Body of pancreas (tissue), 4 donors: ENCODE measurements around the gene FAM136A.
"Not testable (repeated sequence)": the region's sequence is repeated elsewhere in the genome, so short reads cannot be mapped to it uniquely, and the experiment has no call there.

Experiments
- CTCF ChIP-seq, 7 experiments: fragments of 450-650 bp in 4 of 7; fragments of 200-600 bp in 3 of 7; sonication (generic) in 3 of 7; IDR thresholded peaks; one replicate each; pipeline ENCODE4 v1.5.1; 2016 to 2019; ENCODE audit warnings: antibody characterized with exemption in 7 of 7
- POLR2A ChIP-seq, 3 donors: fragments of 450-650 bp; IDR thresholded peaks; one replicate each; pipeline ENCODE4 v1.6.1; 2016; ENCODE audit warnings: antibody characterized with exemption in 3 of 3, mild to moderate bottlenecking in 2 of 3

- not testable (repeated sequence) for TF ChIP-seq CTCF, POLR2A (IDR thresholded peaks at IDR 0.05)
These were observed 4.0 kb downstream of the FAM136A start for GRCh38 chr2:70297828-70298227.
